GM18526 (cell line): ENCODE measurements around the gene GNAQ.

Experiments
- POLR2A ChIP-seq: IDR thresholded peaks from 3 replicates; pipeline ENCODE4 v1.6.1; 2011; ENCODE audit not compliant: insufficient read length; ENCODE audit errors: extremely low read depth

The GNAQ gene

DNA sequence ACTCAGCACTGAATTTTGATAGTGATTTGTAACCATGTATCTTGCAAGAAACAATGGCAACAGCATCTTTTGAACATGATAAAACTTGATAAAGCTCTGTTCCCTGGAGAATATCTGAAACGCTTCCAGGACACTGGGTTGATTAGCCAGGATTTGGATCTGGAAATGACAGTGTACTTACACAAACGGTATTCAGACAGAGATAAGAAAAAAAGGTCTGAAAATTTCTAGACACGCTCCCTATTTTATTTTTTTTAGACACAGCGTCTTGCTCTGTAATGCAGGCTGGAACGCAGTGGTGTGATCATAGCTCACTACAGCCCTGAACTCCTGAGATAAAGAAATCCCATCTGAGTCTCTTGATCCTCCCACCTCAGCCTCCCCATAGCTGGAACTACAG is 109.0 kb downstream of the GNAQ start:
- TF ChIP-seq POLR2A, result no peak

DNA sequence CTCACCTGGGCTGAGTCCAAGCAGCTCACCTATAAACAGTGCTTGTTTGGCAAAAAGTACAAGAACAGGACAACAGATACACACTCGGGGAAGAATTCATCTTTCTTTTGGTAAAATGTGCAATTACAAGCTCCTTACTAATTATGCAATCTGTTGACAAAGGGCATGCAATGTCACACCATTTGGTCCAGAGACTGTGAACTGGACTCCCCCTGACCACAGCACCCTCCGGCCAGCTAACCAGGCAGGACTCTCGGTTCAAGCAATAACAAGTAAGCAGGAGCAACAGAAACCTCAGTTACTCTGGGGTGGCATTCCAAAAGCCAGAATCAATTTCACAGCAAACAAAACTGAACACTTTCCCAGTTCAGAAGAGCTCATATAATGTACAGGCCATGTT is 113.8 kb downstream of the GNAQ start:
- TF ChIP-seq POLR2A, result no peak

DNA sequence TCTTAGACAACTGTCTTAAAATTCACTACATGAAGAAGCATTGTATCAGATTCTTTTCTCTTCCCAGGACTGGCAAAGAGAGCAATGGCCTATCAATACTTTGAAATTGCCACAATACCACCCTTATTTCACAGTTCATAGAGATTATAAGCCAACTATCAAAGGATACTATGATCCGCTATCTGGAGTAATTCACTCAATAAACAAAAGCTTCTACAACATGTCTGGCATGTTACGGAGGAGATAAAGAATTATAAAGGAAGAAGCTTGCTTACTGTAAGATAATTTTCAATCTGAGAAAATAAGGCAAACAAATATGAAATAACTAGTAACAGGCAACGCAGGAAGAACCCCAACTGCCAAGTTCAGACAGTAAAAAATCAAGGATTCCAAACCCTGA is 114.8 kb downstream of the GNAQ start:
- TF ChIP-seq POLR2A, result no peak

DNA sequence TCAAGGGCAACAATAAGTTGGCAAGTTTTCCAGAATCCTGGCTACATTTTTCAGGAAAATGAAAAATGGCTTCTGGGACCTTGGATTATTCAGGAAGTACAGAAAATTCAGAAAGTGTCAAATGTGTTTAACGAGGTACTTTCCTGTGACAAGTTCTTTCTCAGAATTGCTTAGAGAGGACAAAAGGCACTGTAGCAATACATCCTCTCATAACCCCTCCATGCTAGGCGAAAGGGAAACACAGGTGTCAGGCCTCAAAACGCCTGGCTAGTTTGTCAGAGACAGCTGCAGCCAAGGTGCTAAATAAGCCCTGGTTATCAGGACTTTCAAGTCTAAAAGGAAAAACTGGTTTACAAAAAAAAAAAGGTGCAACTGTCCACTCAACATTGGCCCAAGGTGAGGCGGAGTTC is 115.2 kb downstream of the GNAQ start:
- no peak for TF ChIP-seq POLR2A

DNA sequence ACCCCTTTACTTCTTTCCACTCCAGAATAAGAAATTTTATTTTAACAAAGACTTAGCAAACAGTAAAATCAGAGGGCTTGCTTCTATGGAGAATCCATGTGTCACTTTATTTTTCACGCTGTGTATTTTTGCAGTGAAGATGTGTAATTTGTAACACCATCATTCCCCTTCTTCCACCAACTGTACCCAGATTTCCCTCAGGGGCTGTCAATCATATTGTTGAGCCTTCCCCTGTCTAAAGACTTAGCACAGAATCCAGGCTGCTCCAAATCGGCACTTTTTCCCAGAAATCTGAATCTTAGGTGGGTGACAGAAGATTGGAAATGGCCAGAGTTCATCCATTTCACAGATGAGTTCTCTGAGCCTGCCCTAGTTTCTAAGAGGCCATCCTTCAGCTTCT is 115.9 kb downstream of the GNAQ start:
- no peak for TF ChIP-seq POLR2A

DNA sequence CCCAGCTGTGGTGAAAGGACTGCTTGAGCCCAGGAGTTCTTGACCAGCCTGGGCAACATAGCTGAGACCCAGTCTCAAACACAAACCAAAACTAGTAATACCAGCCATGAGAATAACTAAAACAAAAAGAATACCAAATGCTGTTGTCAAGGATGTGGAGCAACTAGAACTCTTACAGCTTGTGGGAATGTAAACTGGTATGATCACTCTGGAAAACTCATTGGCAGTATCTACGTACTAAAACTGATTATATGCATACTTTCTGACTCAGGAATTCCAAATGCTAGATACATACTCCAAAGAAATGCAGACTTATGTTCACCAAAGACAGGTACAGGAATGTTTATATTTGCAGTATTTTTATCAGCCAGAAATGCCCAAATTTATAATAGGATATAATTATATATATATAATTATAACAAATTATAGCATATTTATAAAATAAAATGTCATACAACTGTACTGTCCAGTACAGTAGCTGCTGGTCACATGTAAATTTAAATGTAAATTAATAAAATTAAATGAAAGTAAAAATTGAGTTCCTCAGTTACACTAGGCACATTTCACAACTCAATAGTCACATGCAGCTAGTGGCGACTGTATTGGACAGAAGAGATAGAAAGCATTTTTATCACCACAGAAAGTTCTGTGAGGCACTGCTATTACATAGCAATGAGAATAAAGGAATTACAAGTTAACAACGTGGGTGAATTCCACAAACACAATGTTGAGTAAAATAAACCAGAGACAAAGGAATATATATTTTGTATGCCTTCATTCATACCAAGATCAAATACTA is 118.5 kb downstream of the GNAQ start:
- TF ChIP-seq POLR2A, result no peak

DNA sequence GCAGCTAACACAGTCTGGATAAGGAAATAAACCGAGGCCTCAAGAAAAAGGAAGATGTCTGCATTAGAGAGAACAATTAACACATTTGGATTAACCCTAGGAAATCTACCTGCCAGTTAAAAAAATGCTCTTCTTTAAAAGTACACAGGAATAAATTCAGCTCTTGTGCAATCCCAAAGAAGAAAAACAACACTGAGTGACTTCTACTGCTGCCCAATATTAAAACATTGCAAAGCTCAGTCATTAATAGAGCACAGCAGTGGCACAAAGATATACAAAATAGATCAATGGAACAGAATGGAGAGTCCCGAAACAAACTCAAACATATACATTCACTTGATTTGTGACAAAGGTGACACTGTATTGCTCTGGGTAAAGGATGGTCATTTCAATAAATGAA is 119.7 kb downstream of the GNAQ start:
- no peak for TF ChIP-seq POLR2A

DNA sequence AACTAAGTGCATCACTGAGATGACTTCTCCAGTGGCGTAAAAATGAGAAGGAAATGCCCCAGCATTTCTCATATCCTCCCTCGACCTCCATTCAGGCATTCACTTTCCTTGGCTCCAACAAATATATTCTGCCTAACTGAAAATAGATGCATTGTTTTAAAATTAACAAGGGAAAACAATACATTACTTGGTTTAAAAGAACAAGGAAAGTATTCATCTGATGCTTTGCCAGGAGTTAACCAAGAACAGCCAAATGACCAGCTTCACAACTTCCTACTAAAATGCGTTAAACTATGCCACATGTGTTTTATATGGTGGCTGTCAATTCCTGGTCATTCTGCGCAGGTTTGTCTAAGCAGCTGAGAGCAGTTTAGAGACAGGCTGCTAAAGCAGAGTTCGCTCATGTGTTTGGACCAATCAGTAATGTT is 121.4 kb downstream of the GNAQ start:
- TF ChIP-seq POLR2A, result no peak

DNA sequence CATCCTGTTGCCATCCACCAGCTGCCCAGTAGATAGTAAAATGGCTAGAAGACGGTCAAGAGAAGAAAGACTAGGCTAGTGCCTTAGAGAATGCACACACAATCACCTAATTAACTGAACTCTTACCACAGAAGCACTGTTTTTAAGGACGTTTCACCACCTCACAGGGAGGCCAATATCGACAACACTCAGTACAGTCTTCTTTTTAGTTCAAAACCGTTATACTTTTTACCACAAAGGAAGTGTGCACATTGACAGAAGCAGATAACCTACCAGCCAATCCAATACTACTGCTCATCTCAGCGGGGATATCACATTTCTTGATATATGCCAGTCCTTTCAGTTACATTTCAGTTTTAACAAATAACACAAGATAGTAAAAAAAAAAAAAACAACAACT is 122.3 kb downstream of the GNAQ start:
- TF ChIP-seq POLR2A, result no peak

DNA sequence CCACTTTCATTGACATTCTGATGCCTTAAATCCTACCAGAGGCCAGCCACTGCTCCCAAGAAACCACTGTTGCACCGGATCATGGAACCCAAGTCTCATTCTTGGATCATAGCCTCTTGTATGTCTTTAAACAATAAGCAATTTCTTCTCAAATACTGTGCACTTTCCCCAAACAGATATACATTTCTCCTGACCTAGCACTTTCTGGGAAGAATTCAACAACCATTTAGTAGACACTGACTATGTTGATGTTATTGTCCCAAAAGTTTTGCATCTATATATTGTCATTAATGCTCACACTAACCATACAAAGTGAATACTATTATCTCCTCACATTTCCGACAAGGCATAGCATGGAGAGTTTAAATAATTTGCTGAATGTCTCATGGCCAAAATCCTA is 123.3 kb downstream of the GNAQ start:
- no peak for TF ChIP-seq POLR2A

DNA sequence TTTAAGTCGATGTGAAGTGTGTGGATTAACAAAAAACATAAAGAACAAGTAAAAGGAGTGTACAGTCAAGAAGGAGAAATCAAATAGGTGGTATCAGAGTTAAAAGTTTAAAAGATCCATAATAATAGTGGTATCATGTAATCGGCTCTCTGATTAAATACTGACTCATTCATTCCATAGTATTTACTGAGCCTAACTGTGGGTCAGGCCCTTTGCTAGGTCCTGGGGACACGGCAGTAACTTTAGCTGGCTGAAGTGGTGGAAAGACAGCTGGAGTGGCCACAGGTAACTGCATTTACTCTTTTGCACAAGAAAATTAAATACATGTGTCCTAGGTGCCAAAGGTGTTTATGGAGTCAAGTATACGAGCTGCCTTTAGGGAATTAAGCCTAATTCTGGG is 124.0 kb downstream of the GNAQ start:
- no peak for TF ChIP-seq POLR2A

DNA sequence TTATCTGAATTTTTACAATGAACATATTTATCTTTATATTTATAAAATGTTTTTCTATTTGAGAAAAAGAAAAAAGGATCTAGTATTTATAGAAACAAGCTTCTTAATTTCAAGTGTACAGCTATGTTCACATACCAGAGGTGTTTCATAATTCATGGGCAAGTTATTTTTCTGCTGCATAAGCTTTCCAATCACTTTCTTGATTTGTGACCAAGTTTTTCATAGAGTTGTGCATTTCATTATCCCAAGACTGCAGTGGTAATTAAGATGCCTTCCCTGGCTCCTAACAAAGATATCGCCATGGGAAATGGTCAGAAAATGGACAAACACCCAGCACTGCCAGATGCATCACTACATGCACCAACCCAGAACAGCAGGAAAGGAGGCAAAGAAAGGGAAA is 124.6 kb downstream of the GNAQ start:
- TF ChIP-seq POLR2A, result no peak

DNA sequence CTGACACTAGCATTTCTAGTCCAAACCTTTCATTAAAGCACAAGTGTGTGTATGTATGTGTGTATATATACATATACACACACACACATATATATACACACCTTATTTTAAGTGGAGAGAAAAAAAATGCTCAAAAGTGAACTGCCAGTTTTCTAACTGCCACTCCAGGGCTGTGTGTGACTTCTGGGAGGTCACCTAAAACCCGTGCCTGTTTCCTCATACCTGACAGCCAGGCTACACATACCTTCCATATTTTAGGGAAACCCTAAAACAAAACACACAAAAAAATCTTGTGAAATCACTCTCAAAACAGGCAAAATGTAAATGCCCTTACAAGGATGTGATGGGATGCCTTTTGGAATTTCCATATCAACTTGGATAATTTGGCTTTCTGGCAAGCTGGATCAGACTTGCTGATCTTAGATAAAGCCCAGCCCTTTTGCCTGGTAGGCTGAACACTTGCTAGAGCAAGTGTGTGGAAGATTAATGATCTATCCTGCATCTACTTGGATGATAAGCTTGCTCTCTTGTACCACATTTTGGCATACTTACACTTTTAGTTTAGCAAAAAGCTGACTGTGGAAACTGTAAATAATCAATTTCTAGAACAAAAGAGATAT is 127.8 kb downstream of the GNAQ start:
- TF ChIP-seq POLR2A, result no peak

DNA sequence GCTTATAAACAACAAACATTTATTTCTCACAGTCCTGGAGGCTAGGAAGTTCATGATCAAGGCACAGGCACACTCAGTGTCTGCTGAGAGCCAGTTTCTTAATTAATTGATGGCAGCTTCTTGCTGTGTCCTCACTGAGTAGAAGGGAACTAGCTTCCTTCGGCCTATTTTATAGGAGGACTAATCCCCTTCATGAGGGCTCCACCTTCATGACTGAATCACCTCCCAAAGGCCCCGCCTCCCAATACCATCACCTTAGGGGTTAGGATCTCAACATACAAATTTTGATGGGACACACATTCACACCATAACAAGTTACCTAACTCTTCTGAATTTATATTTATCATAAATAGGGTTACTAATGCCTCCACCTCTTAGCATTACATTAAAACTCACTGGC is 129.8 kb downstream of the GNAQ start:
- no peak for TF ChIP-seq POLR2A

DNA sequence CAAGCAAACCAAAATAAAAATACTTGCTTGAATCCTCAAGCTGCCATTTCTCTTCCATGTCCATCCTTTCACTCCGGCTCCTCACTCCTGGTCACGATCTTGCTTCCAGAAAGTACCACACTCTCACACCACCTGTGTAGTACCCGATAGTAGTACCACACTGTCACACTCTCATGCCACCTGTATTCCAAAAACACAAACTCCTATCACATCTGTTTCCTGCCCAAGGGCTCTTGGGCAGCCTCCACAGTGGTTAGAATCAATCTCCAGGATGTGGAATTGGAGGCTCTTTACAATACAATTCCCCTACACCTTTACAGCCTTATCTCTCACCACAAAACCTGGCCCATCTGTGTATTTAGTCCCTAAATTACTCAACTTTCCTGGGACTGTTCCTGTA is 130.6 kb downstream of the GNAQ start:
- TF ChIP-seq POLR2A, result no peak

DNA sequence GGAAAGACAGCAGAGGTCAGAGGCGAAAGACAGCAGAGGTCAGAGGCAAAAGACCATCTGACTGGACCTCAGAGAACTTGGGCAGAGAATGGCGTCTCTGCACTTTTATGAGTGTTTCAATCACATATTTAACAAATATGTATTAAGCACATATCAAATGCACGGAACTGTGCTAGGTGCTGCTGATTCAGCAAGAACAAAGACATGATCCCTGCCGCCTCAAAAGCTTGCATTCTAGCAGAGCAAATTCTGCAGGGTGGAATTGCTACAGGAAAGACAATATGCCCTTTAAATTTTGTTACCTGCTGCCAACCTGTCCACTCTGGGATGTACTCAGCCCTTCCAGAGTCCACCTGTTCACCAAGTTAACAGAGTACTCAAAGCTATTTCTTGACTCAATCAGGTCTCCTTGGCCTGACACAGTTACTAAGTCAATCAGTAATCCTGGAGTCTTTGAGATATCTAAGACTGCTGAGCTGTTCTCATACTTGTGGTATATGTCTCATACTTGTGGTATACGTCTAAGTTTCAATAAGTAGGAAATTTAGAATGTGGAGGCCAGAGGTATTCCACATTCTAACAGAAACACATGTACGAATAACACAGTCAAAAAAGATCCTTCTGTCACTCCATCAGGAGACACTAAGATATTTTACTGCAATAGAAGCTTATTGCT is 131.8 kb downstream of the GNAQ start:
- no peak for TF ChIP-seq POLR2A
